GM21360 (cell line): ENCODE results near the gene GNG13.
A peak's percentile ranks its signal among the peaks of the same experiment; 100 is the strongest.

Experiments used
- ATAC-seq: cut with Tn5 transposase; IDR thresholded peaks from one replicate; pipeline ENCODE4 v1.9.1; 2021; ENCODE audit warnings: mild to moderate bottlenecking, moderate library complexity; ENCODE audit not compliant: unreplicated experiment

GNG13 gene

GRCh38 chr16:815861-816260 is 15.3 kb upstream of the GNG13 start:
- ATAC-seq, result no peak

DNA sequence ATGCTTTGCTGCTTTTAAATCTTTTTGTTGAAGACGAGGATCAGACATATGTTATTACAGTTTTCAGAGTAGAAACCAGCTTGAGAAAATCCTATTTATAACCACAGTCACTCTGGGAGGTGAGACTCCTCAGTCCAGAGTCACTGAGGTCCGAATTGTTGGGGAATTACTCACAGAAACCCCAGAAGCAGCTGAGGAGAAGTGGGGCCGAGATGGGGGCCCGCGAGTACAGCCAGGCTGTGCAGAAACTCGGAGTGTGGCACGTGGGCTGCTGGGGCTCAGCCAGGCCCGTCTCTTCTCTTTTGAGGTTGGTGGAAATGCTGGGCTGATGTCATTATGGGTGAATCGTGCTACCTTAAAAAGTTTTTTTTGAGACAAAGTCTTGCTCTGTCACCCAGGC is 14.4 kb upstream of the GNG13 start:
- ATAC-seq, result no peak

DNA sequence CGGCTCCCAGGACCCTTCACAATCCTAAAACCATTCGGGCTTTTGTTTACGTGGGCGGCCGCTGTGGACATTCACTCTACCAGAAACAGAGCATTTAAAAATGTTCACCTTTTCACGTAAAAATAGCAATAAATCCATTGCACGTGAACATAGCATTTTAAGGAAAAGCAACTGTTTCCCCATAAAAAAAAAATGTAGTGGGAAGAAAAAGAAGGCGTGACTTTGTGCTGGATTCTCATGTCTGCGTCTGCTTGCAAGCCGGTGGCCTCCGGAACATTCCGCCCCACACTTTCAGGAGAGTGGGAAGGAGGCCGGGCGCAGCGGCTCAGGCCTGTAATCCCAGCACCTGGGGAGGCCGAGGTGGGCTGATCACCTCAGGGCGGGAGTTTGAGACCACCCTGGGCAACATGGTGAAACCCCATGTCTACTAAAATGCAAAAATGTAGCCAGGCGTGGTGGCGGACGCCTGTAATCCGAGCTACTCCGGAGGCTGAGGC is 13.4 kb upstream of the GNG13 start:
- no peak for ATAC-seq

DNA sequence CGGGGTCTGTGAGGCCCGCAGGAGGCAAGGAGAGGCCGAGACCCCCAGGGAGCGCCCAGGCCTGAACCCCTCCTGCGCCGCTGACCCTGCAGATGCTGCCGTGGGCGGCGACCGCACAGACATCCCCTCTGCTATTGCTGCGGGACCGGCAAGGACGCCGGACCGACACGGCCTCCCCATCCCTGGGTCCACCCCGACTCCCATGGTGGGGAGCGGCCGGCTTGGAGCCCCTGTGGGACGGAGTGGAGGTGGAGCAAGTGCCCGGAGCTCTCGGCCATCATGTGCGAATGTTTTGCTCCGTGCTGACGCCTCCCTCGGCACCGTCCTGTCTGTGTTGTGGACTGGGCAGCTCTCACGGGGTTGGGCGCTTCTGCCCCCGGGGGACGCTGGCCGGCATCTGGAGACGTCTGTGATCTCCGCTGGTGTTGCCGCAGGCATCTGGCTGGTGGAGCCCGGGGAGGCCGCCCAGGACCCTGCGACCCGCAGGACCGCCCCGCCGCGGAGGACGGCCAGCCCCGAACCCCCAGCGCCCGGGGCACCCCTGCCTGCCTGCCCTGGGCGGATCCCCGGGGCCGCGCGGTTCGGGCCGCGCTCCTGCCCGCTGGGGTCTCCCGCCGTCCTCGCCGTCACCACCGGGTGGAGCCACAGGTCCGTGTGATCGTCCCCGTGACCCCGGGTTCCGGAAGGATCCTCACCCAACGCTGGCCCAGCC is 12.8 kb upstream of the GNG13 start:
- no peak for ATAC-seq

DNA sequence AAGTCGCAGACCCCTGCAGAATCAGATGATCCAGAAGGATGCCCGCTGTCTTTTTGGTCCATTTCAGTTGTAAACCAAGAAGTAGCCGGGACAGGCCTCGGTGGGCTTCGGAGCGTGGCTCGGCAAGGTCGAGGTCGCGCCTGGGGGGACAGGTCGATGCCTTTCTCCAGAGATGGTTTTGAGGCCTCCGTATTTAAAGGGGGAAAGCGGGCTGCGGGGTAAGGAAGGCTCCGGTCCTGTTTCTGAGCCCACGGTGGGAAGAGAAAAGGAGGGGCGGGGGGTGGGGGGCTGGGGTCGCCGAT is 7.5 kb upstream of the GNG13 start:
- ATAC-seq, result no peak

- ATAC-seq, result peak; percentile 87
Measured at GRCh38 chr16:807347-808084, 7.0 kb upstream of the GNG13 start.

- ATAC-seq, result no peak
Measured at GRCh38 chr16:805474-805873, 4.9 kb upstream of the GNG13 start.

DNA sequence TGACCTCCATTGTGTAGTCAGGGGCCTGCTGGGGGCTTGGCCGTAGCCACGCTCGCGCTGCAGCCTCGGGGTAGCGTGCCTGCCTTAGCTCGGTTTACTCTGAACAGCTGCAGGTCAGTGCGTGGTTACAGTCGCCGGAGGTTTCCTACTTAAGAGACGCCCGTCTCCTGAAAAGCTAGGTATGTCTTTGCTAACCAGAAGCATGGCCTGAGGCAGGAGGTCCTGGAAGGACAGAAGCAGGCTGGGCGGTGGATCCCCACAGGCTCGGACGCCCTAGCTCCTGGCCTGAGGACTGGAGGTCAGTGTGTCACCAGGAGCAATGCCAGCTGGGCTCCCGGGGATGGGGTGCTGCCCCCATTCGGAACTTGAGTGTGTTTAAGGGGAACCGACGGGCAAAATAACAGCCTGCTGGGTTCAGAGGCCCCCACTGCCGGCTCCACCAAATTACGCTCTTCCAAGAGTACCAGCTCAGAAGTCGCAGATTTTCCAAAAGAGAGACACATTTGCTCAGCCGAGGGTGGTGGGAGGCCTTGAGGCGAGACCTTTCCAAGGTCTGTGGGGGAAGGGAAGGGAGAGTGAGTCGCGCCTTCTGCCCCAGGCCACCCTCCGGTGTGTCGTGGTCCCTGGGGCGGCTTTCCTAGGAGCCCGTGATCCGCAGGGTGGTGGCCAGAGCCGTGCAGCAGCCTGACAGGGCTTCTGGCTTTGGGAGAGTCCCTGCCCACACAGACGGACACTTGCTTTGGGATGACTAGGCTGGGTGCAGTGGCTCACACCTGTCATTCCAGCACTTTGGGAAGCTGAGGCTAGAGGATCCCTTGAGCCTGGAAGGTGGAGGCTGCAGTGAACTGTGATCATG is 3.9 kb upstream of the GNG13 start:
- no peak for ATAC-seq

DNA sequence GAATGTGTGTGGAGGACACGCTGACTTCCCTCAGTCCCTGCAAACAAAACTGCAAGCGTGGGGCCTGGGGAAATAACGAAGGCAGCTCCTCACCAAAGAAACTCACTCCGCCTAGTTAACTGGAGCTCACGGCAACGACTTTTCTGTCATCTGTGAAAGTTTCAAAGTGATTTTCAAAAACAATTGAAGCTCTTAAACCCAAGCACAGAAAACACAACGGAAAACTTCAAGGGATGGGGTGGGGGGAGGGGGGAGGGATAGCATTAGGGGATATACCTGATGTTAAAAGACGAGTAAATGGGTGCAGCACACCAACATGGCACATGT is 3.2 kb upstream of the GNG13 start:
- no peak for ATAC-seq

GRCh38 chr16:802914-803753 is 2.6 kb upstream of the GNG13 start:
- no peak for ATAC-seq

GRCh38 chr16:802461-802860 is 1.9 kb upstream of the GNG13 start:
- ATAC-seq, result no peak

DNA sequence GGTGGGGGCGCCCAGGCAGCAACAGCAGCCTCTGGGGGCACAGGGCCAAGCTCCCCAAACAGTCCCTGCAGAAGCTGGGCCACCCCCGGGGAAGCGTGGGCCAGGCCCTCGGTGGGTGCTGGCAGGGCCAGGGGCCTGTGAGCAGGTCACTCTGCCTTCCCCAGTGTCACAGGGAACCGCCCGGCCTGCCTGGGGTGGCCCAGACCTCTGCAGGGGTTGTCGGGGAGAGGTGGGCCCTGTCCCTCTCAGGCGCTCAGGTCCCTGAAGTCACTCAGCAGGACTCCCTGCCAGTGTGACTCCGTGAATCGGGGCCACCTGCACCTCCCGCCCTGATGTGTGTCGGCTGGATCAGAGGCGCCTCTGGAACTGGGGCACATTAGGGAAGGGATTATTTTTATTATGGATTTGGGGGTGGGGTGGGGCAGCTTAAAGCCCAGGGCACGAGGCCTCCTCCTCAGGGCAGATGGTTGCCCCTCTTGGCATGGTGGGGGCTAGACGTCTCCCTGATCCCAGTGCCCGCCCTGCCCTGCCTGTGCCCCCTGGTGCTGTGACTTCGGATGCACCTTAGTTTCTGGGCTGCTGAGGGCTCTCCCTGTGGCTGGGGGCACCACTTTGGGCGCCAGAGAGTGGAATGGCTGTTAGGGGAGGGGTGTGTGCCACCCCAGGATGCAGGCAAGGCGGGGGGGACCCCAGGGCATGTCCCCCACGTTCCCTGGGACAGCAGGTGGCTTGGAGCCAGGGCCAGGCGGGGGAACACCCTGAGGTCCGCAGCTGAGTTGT is 1.2 kb upstream of the GNG13 start:
- ATAC-seq, result no peak

DNA sequence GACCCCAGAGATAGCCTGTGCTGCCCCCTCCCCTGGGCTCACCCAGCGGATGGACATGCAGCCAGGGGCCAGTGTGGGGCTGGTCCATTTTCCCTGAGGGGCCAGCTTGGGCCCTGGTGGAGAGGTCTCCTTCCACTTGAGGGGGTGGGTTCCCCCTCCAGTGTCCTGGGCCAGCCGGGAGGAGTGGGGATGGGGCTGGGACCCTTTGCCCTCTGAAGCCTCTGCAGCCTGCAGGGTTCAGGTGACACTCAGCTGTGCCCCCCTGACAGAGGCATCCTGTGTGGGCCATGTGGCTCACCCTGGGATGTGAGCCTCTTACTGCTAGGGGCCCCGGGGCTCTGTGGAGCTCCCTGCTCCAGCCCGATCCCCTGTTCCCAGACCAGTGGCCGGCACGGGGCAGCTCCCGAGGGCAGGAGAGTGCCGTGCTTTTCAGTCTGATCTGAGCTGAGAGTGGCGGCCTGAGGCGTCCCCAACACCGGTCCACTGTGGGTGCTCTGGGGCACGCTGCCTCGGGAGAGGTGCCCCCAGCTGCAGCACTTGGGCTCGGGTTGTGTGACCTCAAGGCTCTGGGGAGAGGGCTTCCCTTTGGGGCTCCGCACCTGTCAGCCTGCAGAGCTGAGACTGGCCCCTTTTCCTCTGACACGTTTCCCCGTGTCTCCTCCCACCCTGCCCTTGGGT is 439 bp upstream of the GNG13 start:
- no peak for ATAC-seq

DNA sequence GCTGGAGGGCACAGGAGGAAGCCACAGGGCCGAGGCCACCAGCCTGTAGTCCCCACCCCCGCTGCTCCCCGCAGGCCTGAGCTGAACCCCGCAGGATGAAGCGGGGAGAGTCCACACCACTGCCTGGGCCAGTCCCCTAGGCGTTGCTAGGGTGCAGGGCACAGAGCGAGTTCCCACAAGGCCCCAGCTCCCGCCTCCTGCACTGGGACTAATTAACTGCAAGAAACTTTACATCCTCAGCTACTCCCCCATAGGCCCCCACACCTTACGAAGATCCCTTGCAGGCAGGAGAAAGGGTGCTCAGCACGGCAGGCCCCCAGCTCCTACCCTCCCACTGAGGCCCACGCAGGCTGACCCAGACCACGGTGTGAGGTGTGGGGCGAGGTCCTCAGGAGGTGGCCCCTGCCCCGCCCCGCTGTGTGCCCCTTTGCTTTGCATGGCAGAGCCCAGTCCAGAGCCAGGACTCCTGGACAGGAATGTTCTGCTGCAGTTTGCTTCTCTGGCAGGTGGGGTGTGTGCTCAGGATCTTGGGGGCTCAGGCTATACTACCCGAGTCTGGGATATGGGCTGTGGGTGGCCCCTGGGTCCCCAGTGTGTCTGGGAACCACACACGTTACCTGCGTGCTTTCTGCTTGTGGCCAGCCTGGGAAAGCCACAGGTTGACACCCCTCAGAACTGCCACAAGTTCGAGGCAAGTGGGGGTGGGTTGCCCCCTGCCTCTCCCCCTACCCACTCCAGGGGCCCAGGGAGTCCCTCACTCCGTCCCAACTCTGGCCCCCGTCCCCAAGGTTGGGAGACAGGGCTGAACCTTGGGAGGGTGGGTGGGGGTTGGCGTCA is 1.2 kb downstream of the GNG13 start:
- ATAC-seq, result no peak

- ATAC-seq, result no peak
Measured at GRCh38 chr16:798666-799065, 1.9 kb downstream of the GNG13 start.

- no peak for ATAC-seq
Measured at GRCh38 chr16:797686-798085, 2.8 kb downstream of the GNG13 start.

GRCh38 chr16:797120-797420 is 3.5 kb downstream of the GNG13 start:
- ATAC-seq, result no peak

- no peak for ATAC-seq
Measured at GRCh38 chr16:796296-797119, 4.0 kb downstream of the GNG13 start.
